Measurements from ENCODE around the gene MAN1B1. TPM values are rescaled to one million over a fixed set of nuclear protein-coding genes. Genes with fewer than 3 reads are reported as not detected.
A peak's percentile ranks its signal among the peaks of the same experiment; 100 is the strongest.

The MAN1B1 gene
- 10 to 100 TPM; 59.7 to 71.8 (median 66.1) TPM for polyA plus RNA-seq

DNA sequence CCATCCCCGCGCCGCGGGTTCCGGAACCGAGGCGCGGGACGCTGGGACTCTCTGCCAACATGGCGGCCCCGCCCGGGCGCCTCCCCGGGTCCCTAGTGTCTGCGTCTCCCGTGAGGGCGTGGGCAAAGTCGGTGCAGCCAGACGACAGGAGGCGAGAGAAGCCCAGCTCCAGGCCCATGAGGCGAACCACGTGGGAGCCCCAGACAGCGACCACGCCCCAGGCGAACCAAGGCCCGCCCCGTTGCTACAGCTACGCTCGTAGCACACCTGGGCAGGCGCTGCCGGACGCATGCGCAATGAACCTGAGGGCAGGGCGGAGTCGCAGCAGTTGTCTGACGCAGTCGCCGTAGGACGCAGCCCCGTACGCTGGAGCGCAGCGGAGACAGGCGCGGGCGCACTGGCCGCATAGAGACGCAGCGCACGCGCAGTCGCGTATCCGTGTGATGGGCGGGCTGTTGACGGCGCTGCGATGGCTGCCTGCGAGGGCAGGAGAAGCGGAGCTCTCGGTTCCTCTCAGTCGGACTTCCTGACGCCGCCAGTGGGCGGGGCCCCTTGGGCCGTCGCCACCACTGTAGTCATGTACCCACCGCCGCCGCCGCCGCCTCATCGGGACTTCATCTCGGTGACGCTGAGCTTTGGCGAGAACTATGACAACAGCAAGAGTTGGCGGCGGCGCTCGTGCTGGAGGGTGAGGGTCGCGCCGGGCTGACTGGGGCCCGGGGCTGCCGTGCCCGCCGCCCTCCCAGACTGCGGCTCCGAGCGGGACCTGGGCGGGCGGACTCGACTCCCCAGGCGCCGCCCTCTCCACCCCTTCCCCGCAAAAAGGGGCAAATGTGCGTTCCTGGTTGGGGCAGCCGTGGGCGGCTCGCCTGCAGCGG, at the start of gene MAN1B1:
Gene MAN1B1, plus strand, starts transcription at position 455 of the 878 bp plus-strand sequence. Its CDS starts 15 bp downstream, at position 470.
- peak within 1 kb of the TSS; percentile 90 to 96 (median 93) for H3K27ac Mint-ChIP-seq
- H3K36me3 Mint-ChIP-seq: peaks cover 0 to 7% (median 4%) of the 10 kb centered on the region in 3 donors
- peaks cover 19 to 28% of the 10 kb centered on the region in 2 donors for H3K4me1 Mint-ChIP-seq
- H3K27me3 Mint-ChIP-seq (ENCODE audit: low read depth in 3 of 3): peaks cover 4 to 8% (median 5%) of the 10 kb centered on the region in 3 donors
- DNase-seq: peak; percentile 98 to 99 (median 99)
- peak within 1 kb of the TSS; percentile 85 to 91 (median 89) for H3K4me3 Mint-ChIP-seq
- no peaks in the 10 kb centered on the region for H3K9me3 Mint-ChIP-seq

DNA sequence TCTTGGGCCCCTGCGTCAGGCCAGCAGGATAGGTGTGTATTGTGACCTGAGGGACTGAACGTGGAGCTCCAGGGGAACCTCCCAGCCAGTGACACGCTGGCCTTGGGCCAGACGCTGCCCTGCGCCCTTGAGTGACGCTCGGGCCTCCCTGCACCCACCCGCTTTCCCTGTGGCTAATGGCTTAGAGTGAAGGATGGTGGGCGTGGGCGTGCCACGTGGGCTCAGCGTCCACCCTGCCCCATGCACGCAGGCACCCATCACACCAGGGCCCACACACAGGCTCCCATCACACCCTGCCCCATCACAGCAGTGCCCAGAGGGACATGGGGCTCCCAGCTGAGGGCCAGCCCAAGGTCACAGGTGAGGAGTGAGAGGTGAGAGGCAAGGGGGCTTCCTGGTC, 49.8 kb upstream of the MAN1B1 start:
- Mint-ChIP-seq H3K4me1 (peaks cover 27 to 31% of the 10 kb centered on the region in 2 donors), H3K9me3 (no peaks in the 10 kb centered on the region), H3K27ac (no peak overlapping the region), H3K4me3 (no peak overlapping the region), H3K27me3 (ENCODE audit: low read depth in 3 of 3) (peaks cover 0 to 11% (median 2%) of the 10 kb centered on the region in 3 donors), H3K36me3 (no peaks in the 10 kb centered on the region)
- DNase-seq: no peak

DNA sequence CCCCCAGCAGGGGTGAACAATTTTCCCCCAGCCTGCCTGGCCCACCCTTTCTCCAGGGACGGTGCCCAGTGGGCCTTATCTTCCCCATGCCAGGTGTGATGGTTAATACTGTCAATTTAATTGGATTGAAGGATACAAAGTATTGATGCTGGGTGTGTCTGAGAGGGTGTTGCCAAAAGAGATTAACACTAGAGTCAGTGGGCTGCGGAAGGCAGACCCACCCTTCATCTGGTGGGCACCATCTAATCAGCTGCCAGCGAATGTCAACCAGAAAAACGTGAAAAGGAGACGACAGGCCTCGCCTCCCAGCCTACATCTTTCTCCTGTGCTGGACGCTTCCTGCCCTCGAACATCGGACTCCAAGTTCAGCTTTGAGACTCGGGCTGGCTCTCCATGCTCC, 49.3 kb upstream of the MAN1B1 start:
- H3K4me1 Mint-ChIP-seq: peaks cover 24 to 26% of the 10 kb centered on the region in 2 donors
- peaks cover 0 to 11% (median 2%) of the 10 kb centered on the region in 3 donors for H3K27me3 Mint-ChIP-seq (ENCODE audit: low read depth in 3 of 3)
- no peak for DNase-seq
- no peaks in the 10 kb centered on the region for H3K36me3 Mint-ChIP-seq
- no peak overlapping the region for H3K27ac Mint-ChIP-seq
- no peaks in the 10 kb centered on the region for H3K9me3 Mint-ChIP-seq
- H3K4me3 Mint-ChIP-seq: no peak overlapping the region

DNA sequence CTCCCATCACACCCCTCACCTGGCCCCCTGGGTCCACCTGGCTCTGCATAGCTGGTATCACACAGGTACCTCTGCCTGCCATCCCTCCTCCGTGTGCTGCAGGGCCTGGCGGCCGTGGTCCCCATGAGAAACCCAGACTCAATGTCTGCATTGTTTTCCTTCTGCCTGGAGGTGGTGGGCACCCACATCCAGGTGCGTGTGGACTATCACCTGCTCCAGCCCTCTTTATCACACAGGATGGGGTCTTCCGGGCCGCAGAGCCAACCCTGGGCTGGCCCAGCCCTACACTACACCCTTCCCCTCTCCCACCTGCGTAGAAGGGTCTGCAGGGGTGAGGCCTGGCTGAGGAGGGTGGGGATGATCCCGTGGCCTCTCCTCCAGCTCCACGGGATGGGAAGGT, 47.9 kb upstream of the MAN1B1 start:
- DNase-seq: no peak
- H3K27me3 Mint-ChIP-seq (ENCODE audit: low read depth in 3 of 3): peaks cover 0 to 17% (median 4%) of the 10 kb centered on the region in 3 donors
- H3K4me1 Mint-ChIP-seq: peaks cover 10 to 12% of the 10 kb centered on the region in 2 donors
- H3K36me3 Mint-ChIP-seq: no peaks in the 10 kb centered on the region
- no peak overlapping the region for H3K4me3 Mint-ChIP-seq
- H3K9me3 Mint-ChIP-seq: no peaks in the 10 kb centered on the region
- H3K27ac Mint-ChIP-seq: no peak overlapping the region

DNA sequence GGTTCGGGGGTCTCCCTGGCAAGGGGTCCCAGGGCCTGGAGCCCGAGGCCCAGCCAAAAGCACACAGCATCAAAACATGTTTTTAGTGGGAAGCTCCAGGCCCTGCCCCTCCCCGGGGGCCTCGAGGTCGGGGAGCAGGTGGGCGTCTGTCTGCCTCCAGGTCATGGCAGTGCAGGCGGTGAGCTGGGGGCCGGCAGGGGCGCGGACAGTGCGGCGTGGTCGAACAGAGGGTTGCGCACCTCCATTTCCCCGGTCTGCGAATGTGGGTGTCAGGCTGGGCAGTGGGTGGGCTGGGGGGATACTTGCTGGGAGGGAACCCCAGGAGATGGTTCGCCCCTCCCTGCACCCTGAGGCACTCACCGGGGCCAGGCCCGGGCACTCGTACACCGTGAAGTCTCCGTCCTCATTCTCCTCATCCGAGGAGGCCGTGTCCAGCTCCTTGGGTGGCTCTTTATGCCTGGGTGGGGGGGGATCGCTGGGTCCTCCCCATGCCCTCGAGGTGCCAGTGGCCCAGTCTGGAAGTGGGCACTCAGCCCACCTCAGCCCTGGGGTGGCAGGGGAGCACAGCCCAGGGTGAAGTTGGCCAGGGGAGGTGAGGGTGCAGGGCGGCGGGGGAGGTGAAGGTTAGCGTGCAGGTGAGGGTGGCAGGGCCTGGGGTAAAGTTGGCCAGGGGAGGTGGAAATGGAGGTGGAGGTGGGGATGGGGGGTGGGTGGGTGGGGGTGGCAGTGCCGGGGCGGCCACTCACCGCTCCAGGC, 47.0 kb upstream of the MAN1B1 start:
- Mint-ChIP-seq H3K36me3 (no peaks in the 10 kb centered on the region), H3K4me3 (no peak overlapping the region), H3K27me3 (ENCODE audit: low read depth in 3 of 3) (peaks cover 1 to 20% (median 5%) of the 10 kb centered on the region in 3 donors), H3K27ac (no peak overlapping the region), H3K9me3 (no peaks in the 10 kb centered on the region), H3K4me1 (peaks cover 7 to 8% of the 10 kb centered on the region in 2 donors)
- DNase-seq: no peak

DNA sequence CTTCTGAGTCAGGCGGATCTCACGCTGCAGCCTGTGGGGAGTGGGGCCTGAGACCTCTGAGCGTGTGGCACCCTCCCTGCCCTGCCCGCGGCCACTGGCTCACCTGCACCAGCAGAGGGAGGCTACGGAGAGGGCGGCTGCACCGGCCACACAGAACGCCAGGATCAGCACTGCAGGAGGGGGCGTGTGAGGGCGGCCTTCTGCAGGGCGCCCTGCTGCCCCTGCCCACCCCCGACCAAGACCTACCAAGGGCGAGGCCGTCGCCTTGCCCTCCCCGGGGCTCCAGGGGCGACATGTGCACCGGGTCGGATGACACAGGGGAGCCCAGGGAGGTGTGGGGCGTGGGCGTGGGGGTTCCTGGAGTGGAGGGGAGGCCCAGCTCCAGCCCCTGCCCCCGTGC, 46.2 kb upstream of the MAN1B1 start:
- H3K27ac Mint-ChIP-seq: no peak overlapping the region
- no peaks in the 10 kb centered on the region for H3K9me3 Mint-ChIP-seq
- peaks cover 0 to 8% of the 10 kb centered on the region in 2 donors for H3K4me1 Mint-ChIP-seq
- peaks cover 6 to 26% (median 7%) of the 10 kb centered on the region in 3 donors for H3K27me3 Mint-ChIP-seq (ENCODE audit: low read depth in 3 of 3)
- H3K36me3 Mint-ChIP-seq: no peaks in the 10 kb centered on the region
- H3K4me3 Mint-ChIP-seq: no peak overlapping the region
- no peak for DNase-seq

DNA sequence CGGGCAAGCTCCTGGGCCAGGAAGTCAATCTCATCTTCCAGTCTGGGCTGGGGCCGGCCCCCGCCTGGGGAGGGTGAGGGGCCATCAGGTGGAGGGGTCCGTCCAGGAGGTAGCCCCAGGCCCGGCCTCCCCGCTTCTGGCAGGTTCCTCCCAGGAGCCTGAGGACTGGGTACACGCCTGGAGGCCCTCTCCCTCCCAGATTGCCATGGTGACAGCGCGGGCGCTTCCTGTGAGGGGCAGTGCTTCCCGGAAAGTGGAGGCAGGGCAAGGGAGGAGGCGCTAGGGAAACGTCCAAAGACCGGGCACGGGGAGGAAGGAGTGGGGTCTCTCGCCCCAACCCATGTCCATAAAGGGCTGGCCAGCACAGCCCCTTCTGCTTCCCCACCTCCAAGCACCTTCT, 45.7 kb upstream of the MAN1B1 start:
- Mint-ChIP-seq H3K4me1 (peaks cover 0 to 8% of the 10 kb centered on the region in 2 donors), H3K9me3 (no peaks in the 10 kb centered on the region)

DNA sequence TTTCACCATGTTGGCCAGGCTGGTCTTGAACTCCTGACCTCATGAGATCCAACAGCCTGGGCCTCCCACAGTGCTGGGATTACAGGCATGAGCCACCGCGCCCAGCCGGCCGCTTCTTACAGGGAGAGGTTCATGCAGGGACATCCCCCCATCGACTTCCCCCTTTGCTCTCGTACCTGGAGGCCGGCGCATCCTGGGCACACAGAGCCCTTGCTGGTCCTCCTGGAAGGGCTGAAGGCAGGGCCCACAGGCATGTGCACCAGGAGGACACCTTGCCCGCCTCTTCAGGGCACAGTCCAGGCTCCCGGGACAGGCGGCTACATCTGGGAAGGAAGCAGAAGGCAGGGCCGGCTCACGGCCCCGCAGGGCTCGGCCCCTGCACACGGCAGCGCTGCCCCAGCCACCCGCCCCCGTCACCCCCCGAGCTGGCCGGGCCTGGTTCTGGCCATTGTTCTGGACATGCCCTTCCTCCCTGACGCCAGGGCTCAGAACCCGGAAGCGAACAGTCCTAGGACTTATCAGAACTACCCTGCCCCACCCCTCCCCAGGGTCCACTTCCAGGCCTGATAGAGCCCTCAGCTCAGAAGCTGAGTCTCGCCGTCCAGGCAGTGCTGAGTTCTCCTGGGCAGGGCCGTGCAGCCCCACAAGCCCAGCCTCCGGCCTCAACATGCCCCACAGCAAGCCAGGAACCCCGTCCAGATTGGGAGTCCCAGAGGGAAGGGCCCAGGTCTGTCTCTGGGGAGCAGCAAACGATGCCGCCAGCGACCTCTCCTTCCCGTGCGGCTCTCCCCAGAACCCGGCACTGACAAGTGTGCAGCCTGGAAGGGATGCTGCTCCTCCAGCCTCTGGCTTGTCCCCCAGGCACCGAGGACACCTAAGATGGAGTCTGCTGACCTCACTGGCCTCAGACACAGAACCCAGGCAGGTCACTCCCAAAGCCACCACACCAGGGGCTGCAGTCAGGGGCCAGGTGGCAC, 43.7 kb upstream of the MAN1B1 start:
- Mint-ChIP-seq H3K27ac (no peak overlapping the region), H3K4me1 (peaks cover 0 to 11% of the 10 kb centered on the region in 2 donors), H3K27me3 (ENCODE audit: low read depth in 3 of 3) (peaks cover 16 to 29% (median 18%) of the 10 kb centered on the region in 3 donors), H3K36me3 (no peaks in the 10 kb centered on the region), H3K9me3 (no peaks in the 10 kb centered on the region), H3K4me3 (no peak overlapping the region)
- DNase-seq: no peak

More for the DNA sequence above, 45.7 kb upstream of the MAN1B1 start:
- Mint-ChIP-seq H3K4me3 (no peak overlapping the region), H3K36me3 (no peaks in the 10 kb centered on the region), H3K27me3 (ENCODE audit: low read depth in 3 of 3) (peaks cover 6 to 26% (median 7%) of the 10 kb centered on the region in 3 donors), H3K27ac (no peak overlapping the region)
- no peak for DNase-seq

DNA sequence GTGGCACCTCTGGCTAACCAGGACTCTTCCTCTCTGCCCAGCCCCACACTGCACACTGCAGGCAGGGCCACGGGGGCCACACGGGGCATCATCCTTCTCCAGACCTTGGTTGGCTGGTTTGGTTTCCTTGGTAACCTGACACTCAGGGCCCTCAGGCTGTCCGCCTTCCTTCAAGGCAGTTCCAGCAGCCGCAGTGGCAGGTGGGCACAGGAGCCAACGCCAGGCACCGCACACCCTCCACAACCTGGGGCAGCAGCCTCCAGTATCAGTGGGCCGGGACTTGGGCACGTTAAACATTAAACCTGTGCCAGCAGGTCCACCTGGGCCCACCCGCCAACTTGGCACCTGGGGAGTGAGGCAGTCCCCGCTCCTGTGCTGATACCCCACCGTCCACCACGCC, 42.7 kb upstream of the MAN1B1 start:
- Mint-ChIP-seq H3K27ac (no peak overlapping the region), H3K4me3 (no peak overlapping the region), H3K27me3 (ENCODE audit: low read depth in 3 of 3) (peaks cover 16 to 26% (median 16%) of the 10 kb centered on the region in 3 donors), H3K4me1 (peaks cover 0 to 11% of the 10 kb centered on the region in 2 donors), H3K36me3 (no peaks in the 10 kb centered on the region), H3K9me3 (no peaks in the 10 kb centered on the region)
- no peak for DNase-seq

DNA sequence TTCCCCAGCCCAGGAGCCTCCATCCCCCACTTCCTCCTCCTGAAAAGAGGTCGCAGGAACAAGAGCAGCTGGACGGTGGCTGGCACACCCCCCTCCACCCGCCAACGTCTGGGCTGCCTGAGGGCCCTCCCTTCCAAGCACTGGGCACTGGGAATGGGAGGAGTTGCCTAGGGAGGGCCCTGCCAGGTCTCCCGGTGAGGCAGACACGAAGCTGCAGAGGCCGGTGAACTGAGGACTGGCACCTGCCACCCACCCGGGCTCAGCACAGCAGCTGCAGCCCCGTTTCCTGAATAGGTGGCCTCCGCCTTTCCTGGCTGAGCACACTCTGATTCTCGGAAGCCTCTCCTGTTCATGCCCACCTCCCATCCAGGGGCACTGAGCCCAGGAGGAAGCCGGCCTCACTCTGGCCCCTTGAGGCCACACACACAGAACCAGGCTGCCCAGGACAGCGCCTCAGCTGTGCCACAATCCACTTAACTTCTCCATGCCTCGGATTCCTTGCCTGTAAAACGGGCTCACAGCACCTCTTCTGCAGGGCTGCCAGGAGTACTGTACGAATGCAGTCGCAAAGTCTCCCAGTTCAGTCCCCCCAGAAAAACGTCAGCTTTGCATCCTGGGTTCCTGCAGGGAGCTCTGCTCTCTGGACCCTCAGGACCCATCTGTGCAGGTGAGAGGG, 42.1 kb upstream of the MAN1B1 start:
- Mint-ChIP-seq H3K36me3 (no peaks in the 10 kb centered on the region), H3K27ac (no peak overlapping the region), H3K27me3 (ENCODE audit: low read depth in 3 of 3) (peaks cover 18 to 26% (median 18%) of the 10 kb centered on the region in 3 donors), H3K9me3 (no peaks in the 10 kb centered on the region), H3K4me1 (peaks cover 0 to 11% of the 10 kb centered on the region in 2 donors), H3K4me3 (peak overlapping the region in 2 of 5 donors; percentile 21 to 38)
- DNase-seq: no peak

DNA sequence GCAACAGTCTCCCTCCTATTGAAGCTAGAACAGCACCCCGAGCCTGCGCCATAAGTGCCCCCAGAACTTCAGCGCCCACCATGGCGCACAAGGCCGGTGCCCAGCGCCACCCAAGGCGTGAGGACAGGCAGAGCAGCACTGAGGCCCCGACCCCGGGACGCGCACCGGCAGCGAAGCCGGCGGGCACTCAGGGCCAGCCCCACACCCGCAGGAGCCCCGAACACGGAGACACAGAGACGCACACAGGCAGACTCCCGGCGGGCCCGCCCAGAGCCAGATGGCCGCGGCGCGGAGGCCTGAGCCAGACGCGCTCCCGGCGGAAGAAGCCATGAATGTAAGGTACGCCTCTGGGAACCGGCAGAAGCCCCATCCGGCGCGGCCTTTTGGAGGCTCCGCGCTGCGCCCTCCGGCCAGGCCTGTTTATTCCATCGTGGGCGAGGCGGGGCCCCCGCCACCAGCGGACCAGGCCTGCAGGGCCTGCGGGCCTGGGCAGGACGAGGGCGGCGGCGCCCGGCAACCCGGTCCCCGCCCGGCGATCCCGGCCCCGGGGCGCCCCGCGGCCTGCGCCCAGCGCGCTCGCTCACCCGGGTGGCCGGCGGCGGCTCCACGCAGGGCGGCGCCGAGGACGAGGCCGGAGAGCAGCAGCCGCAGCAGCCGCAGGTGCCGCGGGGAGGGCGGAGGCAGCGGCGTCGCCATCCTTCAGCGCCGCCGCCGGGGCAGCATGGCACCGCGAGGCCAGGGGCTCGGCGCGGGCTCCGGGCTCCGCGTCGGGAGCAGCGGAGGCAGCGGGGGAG, 41.3 kb upstream of the MAN1B1 start:
- peaks cover 18 to 27% (median 22%) of the 10 kb centered on the region in 3 donors for H3K27me3 Mint-ChIP-seq (ENCODE audit: low read depth in 3 of 3)
- no peak for DNase-seq
- H3K4me3 Mint-ChIP-seq: peak overlapping the region in 1 of 5 donors; percentile 7
- H3K36me3 Mint-ChIP-seq: no peaks in the 10 kb centered on the region
- no peaks in the 10 kb centered on the region for H3K9me3 Mint-ChIP-seq
- H3K4me1 Mint-ChIP-seq: peaks cover 0 to 11% of the 10 kb centered on the region in 2 donors
- no peak overlapping the region for H3K27ac Mint-ChIP-seq

Measured in immature natural killer cell (primary cell).